SH-SY5Y (cell line): ENCODE results near the gene BRWD1.

Experiments
- GATA2 ChIP-seq: IDR thresholded peaks from 2 replicates; pipeline ENCODE4 v1.6.1; 2011; ENCODE audit warnings: mild to moderate bottlenecking, low read depth, low read length
- GATA3 ChIP-seq: IDR thresholded peaks from 2 replicates; pipeline ENCODE4 v1.6.1; 2011; ENCODE audit warnings: low read depth, mild to moderate bottlenecking, low read length, moderate library complexity

DNA sequence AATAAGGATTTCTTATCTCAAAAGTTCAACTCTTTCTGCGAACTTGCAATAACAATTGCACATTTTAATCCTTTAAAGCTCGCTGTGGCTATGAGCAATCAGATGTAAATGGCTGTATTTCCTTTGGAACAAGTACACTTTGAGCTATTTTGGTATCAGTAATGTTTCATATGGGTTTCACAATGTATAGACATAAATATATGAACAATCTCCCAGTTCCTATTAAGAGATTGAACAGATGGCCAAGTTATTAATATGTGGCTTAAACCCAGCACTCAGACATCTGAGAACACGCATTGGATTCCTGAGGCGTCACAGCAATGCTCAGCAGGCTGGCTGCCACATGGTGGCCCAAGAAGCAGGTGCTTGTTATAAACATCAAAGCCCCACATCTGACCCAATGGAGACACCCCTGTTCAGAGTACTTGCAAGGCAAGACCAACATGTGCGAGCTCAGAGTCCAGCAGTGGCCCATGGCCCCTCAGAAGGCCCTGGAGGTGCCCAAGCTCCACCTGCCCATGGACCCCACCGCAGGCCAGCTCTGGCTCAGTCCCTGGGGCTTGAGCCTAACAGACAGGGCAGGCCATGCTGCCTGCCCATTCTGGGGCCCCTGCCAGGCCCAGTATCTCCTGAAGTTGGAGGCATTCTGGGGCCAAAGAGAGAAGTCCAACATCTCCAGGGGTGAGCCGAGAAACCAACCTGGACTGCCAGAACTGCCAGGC, 153.9 kb downstream of the BRWD1 start:
- TF ChIP-seq GATA2: no peak
- TF ChIP-seq GATA3: no peak
